Glutamatergic neuron (in vitro differentiated cells): ENCODE results near the gene PSORS1C1. TPM values are rescaled to one million over a fixed set of nuclear protein-coding genes. Genes with fewer than 3 reads are reported as not detected.
"Not testable (repeated sequence)": the region's sequence is repeated elsewhere in the genome, so short reads cannot be mapped to it uniquely, and the experiment has no call there.

Experiments
- DNase-seq: peaks from one replicate; pipeline ENCODE4 v3.0.0; 2022
- H3K27ac Mint-ChIP-seq: one replicate; pipeline ENCODE4 v1.8.0; 2020; ENCODE audit warnings: mild to moderate bottlenecking, mixed read lengths, inconsistent platforms; ENCODE audit not compliant: unreplicated experiment
- H3K27me3 Mint-ChIP-seq: one replicate; pipeline ENCODE4 v1.8.0; 2020; ENCODE audit warnings: mild to moderate bottlenecking, moderate library complexity, mixed read lengths, inconsistent platforms; ENCODE audit not compliant: unreplicated experiment
- H3K36me3 Mint-ChIP-seq: one replicate; pipeline ENCODE4 v1.8.0; 2020; ENCODE audit warnings: mild to moderate bottlenecking, mixed read lengths, inconsistent platforms; ENCODE audit not compliant: unreplicated experiment
- H3K4me1 Mint-ChIP-seq: one replicate; pipeline ENCODE4 v1.8.0; 2020; ENCODE audit warnings: mild to moderate bottlenecking, low read depth, mixed read lengths, inconsistent platforms; ENCODE audit not compliant: unreplicated experiment
- H3K4me3 Mint-ChIP-seq: one replicate; pipeline ENCODE4 v1.8.0; 2020; ENCODE audit warnings: mild to moderate bottlenecking, mixed read lengths, inconsistent platforms; ENCODE audit not compliant: unreplicated experiment
- H3K9me3 Mint-ChIP-seq: one replicate; pipeline ENCODE4 v1.8.0; 2020; ENCODE audit warnings: mild to moderate bottlenecking, moderate library complexity, mixed read lengths, inconsistent platforms; ENCODE audit not compliant: unreplicated experiment
- long read RNA-seq: library from polyadenylated mRNA; unstranded; transcript quantifications from one replicate; pipeline ENCODE4 v2.0.0, GENCODE V29; 2020; ENCODE audit not compliant: unreplicated experiment
- total RNA-seq: library from RNA; stranded (reverse); fragmentation: NEBNext Ultra II Directional; extraction: Animal tissue kit (Norgen Biotek cat#: 25700); gene quantifications from one replicate; pipeline ENCODE4 v1.2.1, GENCODE V29; 2021; ENCODE audit not compliant: unreplicated experiment
- TF ChIP-seq, protein P1 (sequence below): fragments of 200-600 bp; sonication (generic); IDR thresholded peaks from one replicate; pipeline ENCODE4 v1.5.0; 2021; ENCODE audit not compliant: partially characterized antibody, unreplicated experiment

PSORS1C1 gene
- not detected for total RNA-seq
- long read RNA-seq = 0 reads

- Mint-ChIP-seq H3K36me3 (no peaks in the 10 kb centered on the region), H3K9me3 (peaks cover 2% of the 10 kb centered on the region), H3K27me3 (peaks cover 6% of the 10 kb centered on the region), H3K4me1 (no peaks in the 10 kb centered on the region), H3K4me3 (no peak within 1 kb of the TSS), H3K27ac (no peak within 1 kb of the TSS)
- TF ChIP-seq, protein P1, sequence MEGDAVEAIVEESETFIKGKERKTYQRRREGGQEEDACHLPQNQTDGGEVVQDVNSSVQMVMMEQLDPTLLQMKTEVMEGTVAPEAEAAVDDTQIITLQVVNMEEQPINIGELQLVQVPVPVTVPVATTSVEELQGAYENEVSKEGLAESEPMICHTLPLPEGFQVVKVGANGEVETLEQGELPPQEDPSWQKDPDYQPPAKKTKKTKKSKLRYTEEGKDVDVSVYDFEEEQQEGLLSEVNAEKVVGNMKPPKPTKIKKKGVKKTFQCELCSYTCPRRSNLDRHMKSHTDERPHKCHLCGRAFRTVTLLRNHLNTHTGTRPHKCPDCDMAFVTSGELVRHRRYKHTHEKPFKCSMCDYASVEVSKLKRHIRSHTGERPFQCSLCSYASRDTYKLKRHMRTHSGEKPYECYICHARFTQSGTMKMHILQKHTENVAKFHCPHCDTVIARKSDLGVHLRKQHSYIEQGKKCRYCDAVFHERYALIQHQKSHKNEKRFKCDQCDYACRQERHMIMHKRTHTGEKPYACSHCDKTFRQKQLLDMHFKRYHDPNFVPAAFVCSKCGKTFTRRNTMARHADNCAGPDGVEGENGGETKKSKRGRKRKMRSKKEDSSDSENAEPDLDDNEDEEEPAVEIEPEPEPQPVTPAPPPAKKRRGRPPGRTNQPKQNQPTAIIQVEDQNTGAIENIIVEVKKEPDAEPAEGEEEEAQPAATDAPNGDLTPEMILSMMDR = no peak
- no peak for DNase-seq
These were observed at the start of gene PSORS1C1 for GRCh38 chr6:31114541-31114878. PSORS1C1 (plus strand) TSS chr6:31114800; CDS start chr6:31129633, 14,833 bp downstream.

- no peak overlapping the region for H3K4me3 Mint-ChIP-seq
- DNase-seq = no peak
- H3K4me1 Mint-ChIP-seq = peaks cover 9% of the 10 kb centered on the region
- peak overlapping the region; percentile 55 for H3K27ac Mint-ChIP-seq
- H3K36me3 Mint-ChIP-seq = no peaks in the 10 kb centered on the region
- TF ChIP-seq, protein P1 = no peak
- no peaks in the 10 kb centered on the region for H3K9me3 Mint-ChIP-seq
- peaks cover 2% of the 10 kb centered on the region for H3K27me3 Mint-ChIP-seq
These were observed 49.0 kb upstream of the PSORS1C1 start for GRCh38 chr6:31065556-31065955.

- DNase-seq, H3K4me3 Mint-ChIP-seq, H3K4me1 Mint-ChIP-seq, H3K9me3 Mint-ChIP-seq, H3K36me3 Mint-ChIP-seq, H3K27me3 Mint-ChIP-seq, H3K27ac Mint-ChIP-seq: not testable (repeated sequence)
These were observed 47.6 kb upstream of the PSORS1C1 start for GRCh38 chr6:31067028-31067427.

GRCh38 chr6:31067891-31068668, 46.5 kb upstream of the PSORS1C1 start:
- H3K4me3 Mint-ChIP-seq, H3K9me3 Mint-ChIP-seq, H3K27ac Mint-ChIP-seq, H3K4me1 Mint-ChIP-seq, DNase-seq, H3K36me3 Mint-ChIP-seq, H3K27me3 Mint-ChIP-seq: not testable (repeated sequence)

GRCh38 chr6:31068669-31069340, 45.8 kb upstream of the PSORS1C1 start:
- H3K9me3 Mint-ChIP-seq = no peaks in the 10 kb centered on the region
- no peak overlapping the region for H3K27ac Mint-ChIP-seq
- DNase-seq = peak; percentile 76
- TF ChIP-seq, protein P1 = peak; percentile 92
- H3K4me1 Mint-ChIP-seq = peaks cover 9% of the 10 kb centered on the region
- H3K36me3 Mint-ChIP-seq = no peaks in the 10 kb centered on the region
- no peak overlapping the region for H3K4me3 Mint-ChIP-seq
- peaks cover 2% of the 10 kb centered on the region for H3K27me3 Mint-ChIP-seq

- Mint-ChIP-seq H3K4me3 (no peak overlapping the region), H3K36me3 (no peaks in the 10 kb centered on the region), H3K9me3 (no peaks in the 10 kb centered on the region), H3K27ac (peak overlapping the region; percentile 13), H3K4me1 (peaks cover 9% of the 10 kb centered on the region), H3K27me3 (no peaks in the 10 kb centered on the region)
- no peak for DNase-seq
- TF ChIP-seq, protein P1 = no peak
These were observed 43.8 kb upstream of the PSORS1C1 start for GRCh38 chr6:31070711-31071197.
